Measurements from ENCODE around the gene GM2A. TPM values are rescaled to one million over a fixed set of nuclear protein-coding genes. Genes with fewer than 3 reads are reported as not detected.

GM2A gene
- total RNA-seq, 1 experiment from 2014 or later = 16.2 TPM

Other genes with a start within 250 kb of the GM2A start
- 338 and 380 TPM in 2 replicates for gene GPX3, start 232.6 kb upstream of the GM2A start, total RNA-seq (2014; rRNA removed; shearing (Covaris generic))
- 38.7 and 41.9 TPM in 2 replicates for gene TNIP1, start 172.2 kb upstream of the GM2A start, total RNA-seq (2014; rRNA removed; shearing (Covaris generic))
- 113 and 131 TPM in 2 replicates for gene ANXA6, start 95.4 kb upstream of the GM2A start, total RNA-seq (2014; rRNA removed; shearing (Covaris generic))
- gene CCDC69, start 29.1 kb upstream of the GM2A start, total RNA-seq (2014; rRNA removed; shearing (Covaris generic)) = 4.9 and 7.2 TPM in 2 replicates
- gene SLC36A3, start 50.6 kb downstream of the GM2A start, total RNA-seq (2014; rRNA removed; shearing (Covaris generic)) = not detected in 2 replicates
- gene SLC36A2, start 94.4 kb downstream of the GM2A start, total RNA-seq (2014; rRNA removed; shearing (Covaris generic)) = 0.14 TPM in 1 of 2 replicates, not detected in the other
- gene SLC36A1, start 194.4 kb downstream of the GM2A start, total RNA-seq (2014; rRNA removed; shearing (Covaris generic)) = 9.4 and 10.0 TPM in 2 replicates

All from H4 (cell line).